GM10266 (cell line): ENCODE results near the gene TMEM63B.
A peak's percentile ranks its signal among the peaks of the same experiment; 100 is the strongest.

ENCODE experiments used
- DNase-seq: peaks from one replicate; pipeline ENCODE4 v3.0.0; 2012; ENCODE audit errors: extremely low spot score
- TF ChIP-seq, protein P1 (sequence below): IDR thresholded peaks from 2 replicates; pipeline ENCODE4 v1.5.1; 2012; ENCODE audit warnings: mild to moderate bottlenecking, low read depth; ENCODE audit not compliant: control insufficient read depth, insufficient read depth; ENCODE audit errors: missing control alignments

The TMEM63B gene

DNA sequence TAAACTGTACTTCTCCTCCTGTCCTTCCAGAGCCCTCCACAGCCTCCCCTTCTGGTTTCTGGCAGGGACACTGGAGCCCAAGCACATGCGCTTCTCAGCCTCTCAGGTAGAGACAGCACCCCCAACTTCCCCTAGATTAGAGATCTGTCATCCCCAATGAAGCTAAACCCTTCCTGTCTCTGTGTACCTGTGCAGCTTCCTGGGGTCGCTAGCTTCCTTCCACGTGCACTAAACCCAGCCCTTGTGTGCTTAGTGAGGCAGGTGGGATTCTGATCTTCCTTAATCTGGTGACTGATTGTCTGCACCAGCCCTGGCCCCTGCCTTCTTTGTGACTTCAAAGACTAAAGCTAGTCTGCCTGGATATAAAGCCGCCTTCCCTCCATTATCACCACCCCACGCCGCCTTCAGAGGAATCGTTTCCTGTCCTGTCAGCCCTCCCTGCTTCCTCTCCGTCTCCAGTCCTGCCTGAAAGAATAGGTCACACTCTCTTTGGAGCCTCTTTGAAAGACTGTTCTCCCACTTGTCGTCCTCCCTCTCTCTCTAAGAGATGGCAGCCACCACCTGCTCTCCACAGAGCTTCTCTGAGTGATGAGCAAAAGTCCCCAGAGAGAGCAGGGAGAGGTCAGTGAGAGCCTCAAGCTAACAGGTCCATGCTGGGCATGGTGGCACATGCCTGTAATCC, 58.7 kb downstream of the TMEM63B start:
- TF ChIP-seq, protein P1, sequence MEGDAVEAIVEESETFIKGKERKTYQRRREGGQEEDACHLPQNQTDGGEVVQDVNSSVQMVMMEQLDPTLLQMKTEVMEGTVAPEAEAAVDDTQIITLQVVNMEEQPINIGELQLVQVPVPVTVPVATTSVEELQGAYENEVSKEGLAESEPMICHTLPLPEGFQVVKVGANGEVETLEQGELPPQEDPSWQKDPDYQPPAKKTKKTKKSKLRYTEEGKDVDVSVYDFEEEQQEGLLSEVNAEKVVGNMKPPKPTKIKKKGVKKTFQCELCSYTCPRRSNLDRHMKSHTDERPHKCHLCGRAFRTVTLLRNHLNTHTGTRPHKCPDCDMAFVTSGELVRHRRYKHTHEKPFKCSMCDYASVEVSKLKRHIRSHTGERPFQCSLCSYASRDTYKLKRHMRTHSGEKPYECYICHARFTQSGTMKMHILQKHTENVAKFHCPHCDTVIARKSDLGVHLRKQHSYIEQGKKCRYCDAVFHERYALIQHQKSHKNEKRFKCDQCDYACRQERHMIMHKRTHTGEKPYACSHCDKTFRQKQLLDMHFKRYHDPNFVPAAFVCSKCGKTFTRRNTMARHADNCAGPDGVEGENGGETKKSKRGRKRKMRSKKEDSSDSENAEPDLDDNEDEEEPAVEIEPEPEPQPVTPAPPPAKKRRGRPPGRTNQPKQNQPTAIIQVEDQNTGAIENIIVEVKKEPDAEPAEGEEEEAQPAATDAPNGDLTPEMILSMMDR, result no peak
- DNase-seq, result no peak

- TF ChIP-seq, protein P1, result no peak
- no peak for DNase-seq
Observed at GRCh38 chr6:44186635-44187025, 59.3 kb downstream of the TMEM63B start.

DNA sequence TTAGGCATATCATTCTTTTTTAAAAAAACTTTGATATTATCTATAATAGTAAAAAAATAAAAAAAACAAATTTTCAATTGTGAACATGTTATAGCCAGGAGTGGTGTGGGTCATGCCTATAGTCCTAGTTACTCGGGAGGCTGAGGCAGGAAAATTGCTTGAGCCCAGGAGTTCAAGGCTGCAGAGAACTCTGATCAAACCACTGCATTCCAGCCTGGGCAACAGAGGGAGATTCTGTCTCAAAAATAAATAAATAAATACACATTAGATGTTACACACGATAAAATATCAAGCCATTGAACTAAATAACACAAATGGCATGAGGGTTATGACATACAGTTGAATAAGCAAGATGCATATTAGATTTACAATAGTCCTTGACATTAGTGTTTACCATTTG, 61.5 kb downstream of the TMEM63B start:
- TF ChIP-seq, protein P1, result no peak
- no peak for DNase-seq

GRCh38 chr6:44189257-44189656, 61.9 kb downstream of the TMEM63B start:
- TF ChIP-seq, protein P1, result no peak
- DNase-seq, result peak; percentile 2

DNA sequence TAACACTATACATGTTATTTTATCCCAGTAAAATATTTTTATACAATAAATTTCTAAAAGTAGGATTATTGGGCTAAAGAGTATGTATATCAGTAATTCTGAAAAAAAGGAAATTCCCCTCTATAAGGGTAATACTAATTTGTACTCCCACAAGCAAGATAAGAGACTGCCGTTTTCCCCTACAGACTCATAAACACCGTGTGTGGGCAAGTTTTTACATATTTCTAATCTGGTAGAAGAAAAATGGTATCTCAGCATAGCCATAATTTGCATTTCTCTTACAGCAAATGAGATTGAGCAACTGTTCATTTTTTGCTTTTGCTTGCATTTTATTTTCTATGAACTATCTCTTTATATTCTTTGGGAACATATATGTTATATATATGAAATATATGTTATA, 63.4 kb downstream of the TMEM63B start:
- TF ChIP-seq, protein P1, result no peak
- peak; percentile 61 for DNase-seq

- TF ChIP-seq, protein P1, result no peak
- peak; percentile 34 for DNase-seq
Observed at GRCh38 chr6:44192428-44193041, 65.2 kb downstream of the TMEM63B start.

GRCh38 chr6:44193307-44193910, 66.1 kb downstream of the TMEM63B start:
- TF ChIP-seq, protein P1, result no peak
- peak; percentile 1 for DNase-seq
